ENCODE results near the gene VWF.
"Not testable (repeated sequence)": the region's sequence is repeated elsewhere in the genome, so short reads cannot be mapped to it uniquely, and the experiment has no call there.

VWF gene

GRCh38 chr12:6145564-6145963 lies 21.1 kb upstream of the VWF start:
- no peak for DNase-seq (ENCODE audit: low read depth, low spot score)

- no peak for DNase-seq (ENCODE audit: low read depth, low spot score)
Observed at GRCh38 chr12:6143303-6143675, 18.8 kb upstream of the VWF start.

- DNase-seq (ENCODE audit: low read depth, low spot score) = not testable (repeated sequence)
Observed at GRCh38 chr12:6142368-6143302, 18.2 kb upstream of the VWF start.

GRCh38 chr12:6141731-6142367 lies 17.4 kb upstream of the VWF start:
- not testable (repeated sequence) for DNase-seq (ENCODE audit: low read depth, low spot score)

- DNase-seq (ENCODE audit: low read depth, low spot score) = peak; percentile 77
Observed at GRCh38 chr12:6140651-6141447, 16.4 kb upstream of the VWF start.

GRCh38 chr12:6135071-6135470 lies 10.6 kb upstream of the VWF start:
- no peak for DNase-seq (ENCODE audit: low read depth, low spot score)

GRCh38 chr12:6133642-6134041 lies 9.2 kb upstream of the VWF start:
- DNase-seq (ENCODE audit: low read depth, low spot score) = no peak

GRCh38 chr12:6132496-6132895 lies 8.0 kb upstream of the VWF start:
- DNase-seq (ENCODE audit: low read depth, low spot score) = no peak

- DNase-seq (ENCODE audit: low read depth, low spot score) = no peak
Observed at GRCh38 chr12:6125310-6125608, 789 bp upstream of the VWF start.

- no peak for DNase-seq (ENCODE audit: low read depth, low spot score)
Observed at GRCh38 chr12:6123258-6123657, 1.2 kb downstream of the VWF start.

GRCh38 chr12:6122201-6122600 lies 2.3 kb downstream of the VWF start:
- DNase-seq (ENCODE audit: low read depth, low spot score) = no peak

GRCh38 chr12:6120796-6121473 lies 3.5 kb downstream of the VWF start:
- no peak for DNase-seq (ENCODE audit: low read depth, low spot score)

- no peak for DNase-seq (ENCODE audit: low read depth, low spot score)
Observed at GRCh38 chr12:6118891-6119568, 5.4 kb downstream of the VWF start.

- DNase-seq (ENCODE audit: low read depth, low spot score) = no peak
Observed at GRCh38 chr12:6116471-6117021, 7.9 kb downstream of the VWF start.

GRCh38 chr12:6115389-6115788 lies 9.1 kb downstream of the VWF start:
- no peak for DNase-seq (ENCODE audit: low read depth, low spot score)

- DNase-seq (ENCODE audit: low read depth, low spot score) = no peak
Observed at GRCh38 chr12:6114476-6114870, 10.0 kb downstream of the VWF start.

GRCh38 chr12:6113691-6114475 lies 10.6 kb downstream of the VWF start:
- DNase-seq (ENCODE audit: low read depth, low spot score) = no peak

GRCh38 chr12:6112004-6112403 lies 12.5 kb downstream of the VWF start:
- DNase-seq (ENCODE audit: low read depth, low spot score) = no peak

GRCh38 chr12:6110006-6110405 lies 14.5 kb downstream of the VWF start:
- no peak for DNase-seq (ENCODE audit: low read depth, low spot score)

GRCh38 chr12:6106218-6106617 lies 18.3 kb downstream of the VWF start:
- no peak for DNase-seq (ENCODE audit: low read depth, low spot score)
